Mammary epithelial cell (primary cell): ENCODE measurements around the gene DNAH1.

Experiments used
- EZH2 ChIP-seq: IDR thresholded peaks from 2 replicates; pipeline ENCODE4 v1.6.1; 2012; ENCODE audit warnings: low read length, inconsistent platforms, borderline replicate concordance
- TF ChIP-seq, protein P1 (sequence below), 2 donors: IDR thresholded peaks in 1 of 2; conservative IDR thresholded peaks in 1 of 2; 2 replicates each; pipeline ENCODE4 v1.5.1; 2011 to 2012; ENCODE audit warnings: inconsistent platforms in 2 of 2, low read length in 2 of 2, mild to moderate bottlenecking in 2 of 2, control low read depth in 1 of 2, low read depth in 1 of 2; ENCODE audit not compliant: insufficient read depth in 1 of 2; ENCODE audit errors: extremely low read depth in 1 of 2

DNA sequence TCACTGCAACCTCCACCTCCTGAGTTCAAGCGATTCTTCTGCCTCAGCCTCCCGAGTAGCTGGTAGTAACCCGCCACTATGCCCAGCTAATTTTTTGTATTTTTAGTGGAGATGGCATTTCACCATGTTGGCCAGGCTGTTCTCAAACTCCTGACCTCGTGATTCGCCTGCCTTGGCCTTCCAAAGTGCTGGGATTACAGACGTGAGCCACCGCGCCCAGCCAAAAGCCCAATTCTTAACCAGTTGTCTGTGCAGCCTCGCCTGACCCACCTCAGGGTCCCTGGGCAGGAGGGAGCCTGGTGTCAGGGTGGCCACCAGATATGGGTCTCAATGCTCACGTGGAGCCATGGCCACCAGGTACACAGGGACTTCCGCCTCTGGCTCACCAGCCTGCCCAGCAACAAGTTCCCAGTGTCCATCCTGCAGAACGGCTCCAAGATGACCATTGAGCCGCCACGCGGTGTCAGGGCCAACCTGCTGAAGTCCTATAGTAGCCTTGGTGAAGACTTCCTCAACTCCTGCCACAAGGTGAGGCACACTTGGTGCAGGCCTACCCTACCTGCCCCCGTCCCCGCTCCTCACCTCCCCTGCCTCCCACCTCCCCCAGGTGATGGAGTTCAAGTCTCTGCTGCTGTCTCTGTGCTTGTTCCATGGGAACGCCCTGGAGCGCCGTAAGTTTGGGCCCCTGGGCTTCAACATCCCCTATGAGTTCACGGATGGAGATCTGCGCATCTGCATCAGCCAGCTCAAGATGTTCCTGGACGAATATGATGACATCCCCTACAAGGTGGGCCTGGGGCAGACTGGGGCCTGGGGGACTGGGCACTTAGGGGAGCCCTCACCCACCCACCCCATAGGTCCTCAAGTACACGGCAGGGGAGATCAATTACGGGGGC is 80.1 kb downstream of the DNAH1 start:
- TF ChIP-seq, protein P1, sequence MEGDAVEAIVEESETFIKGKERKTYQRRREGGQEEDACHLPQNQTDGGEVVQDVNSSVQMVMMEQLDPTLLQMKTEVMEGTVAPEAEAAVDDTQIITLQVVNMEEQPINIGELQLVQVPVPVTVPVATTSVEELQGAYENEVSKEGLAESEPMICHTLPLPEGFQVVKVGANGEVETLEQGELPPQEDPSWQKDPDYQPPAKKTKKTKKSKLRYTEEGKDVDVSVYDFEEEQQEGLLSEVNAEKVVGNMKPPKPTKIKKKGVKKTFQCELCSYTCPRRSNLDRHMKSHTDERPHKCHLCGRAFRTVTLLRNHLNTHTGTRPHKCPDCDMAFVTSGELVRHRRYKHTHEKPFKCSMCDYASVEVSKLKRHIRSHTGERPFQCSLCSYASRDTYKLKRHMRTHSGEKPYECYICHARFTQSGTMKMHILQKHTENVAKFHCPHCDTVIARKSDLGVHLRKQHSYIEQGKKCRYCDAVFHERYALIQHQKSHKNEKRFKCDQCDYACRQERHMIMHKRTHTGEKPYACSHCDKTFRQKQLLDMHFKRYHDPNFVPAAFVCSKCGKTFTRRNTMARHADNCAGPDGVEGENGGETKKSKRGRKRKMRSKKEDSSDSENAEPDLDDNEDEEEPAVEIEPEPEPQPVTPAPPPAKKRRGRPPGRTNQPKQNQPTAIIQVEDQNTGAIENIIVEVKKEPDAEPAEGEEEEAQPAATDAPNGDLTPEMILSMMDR (conservative IDR thresholded peaks at IDR 0.05 in 1 of 2, IDR thresholded peaks at IDR 0.05 in 1 of 2; ENCODE audit: extremely low read depth in 1 of 2, insufficient read depth in 1 of 2, low read depth in 1 of 2, low read length in 2 of 2), result no peak
- no peak for TF ChIP-seq EZH2
